Astrocyte (in vitro differentiated cells and primary cell): ENCODE results near the gene IGF2BP2.

Experiments
- CTCF ChIP-seq: IDR thresholded peaks from 2 replicates; pipeline ENCODE4 v1.5.1; 2011; ENCODE audit warnings: low read depth, mild to moderate bottlenecking, inconsistent platforms, low read length, moderate library complexity; ENCODE audit not compliant: insufficient read depth
- EZH2 ChIP-seq: IDR thresholded peaks from 2 replicates; pipeline ENCODE4 v1.6.1; 2012; ENCODE audit warnings: mild to moderate bottlenecking, low read length, inconsistent platforms; ENCODE audit not compliant: insufficient read depth

DNA sequence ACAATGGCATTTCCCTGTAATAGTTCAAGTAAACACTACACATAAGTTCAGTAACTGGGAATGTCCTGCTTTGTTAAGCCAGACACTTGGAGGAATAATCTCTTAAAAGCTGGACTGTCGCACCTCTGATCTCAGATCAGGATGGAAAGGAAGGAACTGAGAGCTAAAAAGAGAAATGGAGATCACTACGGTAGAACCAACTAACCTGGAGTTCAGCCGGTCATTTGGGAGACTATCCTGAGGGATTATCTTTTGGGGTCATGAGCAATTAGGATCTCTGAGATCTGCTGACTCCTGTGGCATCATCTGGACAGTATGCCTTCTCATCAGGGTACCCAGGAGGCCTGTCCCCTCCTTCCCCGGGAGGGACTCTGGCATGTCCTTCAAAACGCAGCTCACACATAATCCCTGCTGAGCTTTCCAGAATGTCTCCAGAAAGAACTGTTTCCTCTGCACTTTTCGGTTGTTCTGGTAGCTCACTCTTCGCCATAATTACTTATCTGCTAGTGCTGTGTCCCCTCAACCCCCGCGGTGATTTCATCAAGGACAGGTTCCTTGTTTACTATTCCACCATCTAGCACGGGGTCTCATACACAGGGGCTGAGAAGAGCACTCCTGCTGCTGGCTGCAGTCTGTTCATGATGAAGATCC, 123.1 kb downstream of the IGF2BP2 start:
- TF ChIP-seq EZH2, result no peak
- no peak for TF ChIP-seq CTCF
